ENCODE data around the gene TNKS2. TPM values are rescaled to one million over a fixed set of nuclear protein-coding genes. Genes with fewer than 3 reads are reported as not detected.

TNKS2 gene
- total and polyA plus RNA-seq, 2 of the 13 experiments (the other 11 are each of a cell fraction or from before 2014, with no cell fraction given): 15.2 to 19.4 TPM

- TF ChIP-seq ZNF703 (CRISPR knock-in tag; IDR thresholded peaks at IDR 0.05; ENCODE audit: borderline replicate concordance) (no peak), PITX1 (CRISPR knock-in tag; IDR thresholded peaks at IDR 0.05) (peak; percentile 59; the same call in 1 of the 2 replicates), TCF7L2 (IDR thresholded peaks at IDR 0.05; ENCODE audit: low read depth, low read length) (no peak), ZNF577 (CRISPR knock-in tag; IDR thresholded peaks at IDR 0.05; ENCODE audit: borderline replicate concordance, low read depth) (no peak), TOE1 (CRISPR knock-in tag; IDR thresholded peaks at IDR 0.05) (peak; percentile 74; the same call in 1 of the 2 replicates), UBTF (CRISPR knock-in tag; IDR thresholded peaks at IDR 0.05) (peak; percentile 100), ZNF713 (CRISPR knock-in tag; IDR thresholded peaks at IDR 0.05) (no peak), MIER2 (CRISPR knock-in tag; IDR thresholded peaks at IDR 0.05) (peak; percentile 64; the same call in 1 of the 2 replicates), ZNF747 (CRISPR knock-in tag; IDR thresholded peaks at IDR 0.05; ENCODE audit: borderline replicate concordance) (peak; percentile 88; the same call in 1 of the 2 replicates), POLR2A (IDR thresholded peaks at IDR 0.05; ENCODE audit: insufficient read depth in 1 of 2, low read depth in 2 of 2, low read length in 2 of 2) (peak; percentile 72 to 75), ZMYM2 (CRISPR knock-in tag; IDR thresholded peaks at IDR 0.05) (no peak; the same call in 1 of the 2 replicates), ZNF569 (CRISPR knock-in tag; IDR thresholded peaks at IDR 0.05; ENCODE audit: borderline replicate concordance) (no peak), YEATS4 (CRISPR knock-in tag; IDR thresholded peaks at IDR 0.05; ENCODE audit: borderline replicate concordance) (peak; percentile 86), HDAC2 (CRISPR knock-in tag; IDR thresholded peaks at IDR 0.05) (peak; percentile 81), ZNF407 (CRISPR knock-in tag; IDR thresholded peaks at IDR 0.05; ENCODE audit: not compliant biosample characterization) (peak; percentile 42), IRX3 (CRISPR knock-in tag; IDR thresholded peaks at IDR 0.05; ENCODE audit: borderline replicate concordance, low read depth) (no peak), SOX6 (IDR thresholded peaks at IDR 0.05) (no peak), SOX6 (CRISPR knock-in tag; IDR thresholded peaks at IDR 0.05) (peak; percentile 76), CEBPB (IDR thresholded peaks at IDR 0.05; ENCODE audit: borderline replicate concordance, low read depth, low read length) (no peak), HOXA5 (CRISPR knock-in tag; IDR thresholded peaks at IDR 0.05) (peak; percentile 63)
Observed at GRCh38 chr10:91908337-91909116, 110.3 kb downstream of the TNKS2 start (continued).
